Stimulated activated CD8-positive, alpha-beta memory T cell treated with anti-CD3 and anti-CD28 coated beads, Interleukin-15, amount 100 ng/mL, for 24 hours (primary cell): ENCODE results near the gene TANC1.

Experiments used
- DNase-seq: peaks from one replicate; pipeline ENCODE4 v3.0.0-alpha.2; 2020; ENCODE audit warnings: low read depth

The TANC1 gene

GRCh38 chr2:159118115-159118858 is 149.8 kb downstream of the TANC1 start:
- DNase-seq, result peak; percentile 58

GRCh38 chr2:159118859-159119500 is 150.5 kb downstream of the TANC1 start:
- no peak for DNase-seq

DNA sequence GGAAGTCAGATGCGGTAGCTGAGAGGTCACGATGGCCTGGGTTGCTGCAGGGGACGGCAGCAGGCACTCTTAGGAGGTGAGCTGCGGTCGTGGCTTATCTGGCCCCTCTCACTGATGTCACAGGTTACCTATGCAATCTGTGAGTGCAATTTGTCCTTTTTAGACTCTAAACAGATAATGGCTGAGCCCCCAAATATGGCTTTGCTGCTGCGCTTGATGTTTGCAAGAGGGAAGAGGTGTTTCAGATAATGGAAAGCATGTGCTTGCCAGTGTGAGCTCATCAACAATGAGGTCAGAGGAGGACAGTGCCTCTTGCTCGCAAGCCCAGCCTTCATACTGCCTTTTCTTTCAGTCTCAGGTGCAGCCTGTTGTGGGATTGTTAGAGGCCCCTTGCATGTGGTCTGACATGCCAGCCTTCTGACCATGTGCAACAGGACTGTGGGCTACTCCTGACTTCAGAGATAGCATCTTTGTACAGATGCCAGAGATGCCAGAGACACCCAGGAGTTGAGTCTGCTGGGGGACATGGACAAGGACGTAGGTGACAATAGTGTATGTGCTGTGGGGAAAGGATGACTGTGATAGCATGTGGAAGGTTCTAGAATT is 151.3 kb downstream of the TANC1 start:
- DNase-seq, result no peak

- no peak for DNase-seq
These were observed 155.3 kb downstream of the TANC1 start for GRCh38 chr2:159123786-159124185.

DNA sequence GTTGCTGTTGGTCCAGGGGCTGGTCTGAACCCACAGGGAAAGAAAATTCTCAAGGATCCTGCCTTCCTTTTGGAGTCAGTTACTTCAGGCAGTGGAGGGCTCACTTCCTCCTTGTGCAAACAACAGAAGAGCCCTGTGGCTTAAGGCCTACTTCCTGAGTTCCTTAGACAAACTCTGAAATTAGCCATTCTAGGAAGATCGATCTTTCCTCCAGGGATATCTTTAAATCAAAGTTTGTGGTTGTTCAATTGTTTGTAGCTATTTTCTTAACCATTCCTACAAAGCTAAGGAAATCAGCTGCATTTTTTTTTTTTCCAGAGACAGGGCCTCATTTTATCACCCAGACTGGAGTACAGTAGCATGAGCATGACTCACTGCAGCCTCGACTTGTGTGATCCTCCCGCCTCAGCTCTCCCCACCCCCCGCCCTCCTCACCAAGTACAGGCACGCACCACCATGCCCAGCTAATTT is 156.0 kb downstream of the TANC1 start:
- no peak for DNase-seq

- DNase-seq, result no peak
These were observed 156.6 kb downstream of the TANC1 start for GRCh38 chr2:159124931-159125467.

- DNase-seq, result no peak
These were observed 157.4 kb downstream of the TANC1 start for GRCh38 chr2:159125858-159126257.

GRCh38 chr2:159126432-159127022 is 158.1 kb downstream of the TANC1 start:
- no peak for DNase-seq

GRCh38 chr2:159128191-159128590 is 159.8 kb downstream of the TANC1 start:
- DNase-seq, result no peak

DNA sequence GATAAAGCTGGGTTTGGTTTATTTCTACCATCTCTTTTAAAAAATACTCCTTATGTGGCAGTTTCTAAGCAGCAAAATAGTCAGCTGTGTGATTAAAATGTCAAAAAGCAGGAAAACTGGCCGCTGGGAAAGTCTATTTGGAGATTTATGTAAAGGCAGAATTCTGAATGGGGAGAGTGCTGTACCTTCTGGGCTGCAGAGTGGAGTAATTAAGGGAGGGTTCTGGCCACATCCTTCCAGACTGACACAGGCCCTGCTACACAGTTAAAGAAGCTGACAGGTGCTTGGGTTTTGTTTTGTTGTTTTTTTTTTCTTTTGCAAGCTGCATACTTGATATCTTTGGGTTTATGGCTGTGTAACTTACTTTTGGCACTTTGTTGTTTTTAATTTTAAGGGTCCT is 160.8 kb downstream of the TANC1 start:
- no peak for DNase-seq

DNA sequence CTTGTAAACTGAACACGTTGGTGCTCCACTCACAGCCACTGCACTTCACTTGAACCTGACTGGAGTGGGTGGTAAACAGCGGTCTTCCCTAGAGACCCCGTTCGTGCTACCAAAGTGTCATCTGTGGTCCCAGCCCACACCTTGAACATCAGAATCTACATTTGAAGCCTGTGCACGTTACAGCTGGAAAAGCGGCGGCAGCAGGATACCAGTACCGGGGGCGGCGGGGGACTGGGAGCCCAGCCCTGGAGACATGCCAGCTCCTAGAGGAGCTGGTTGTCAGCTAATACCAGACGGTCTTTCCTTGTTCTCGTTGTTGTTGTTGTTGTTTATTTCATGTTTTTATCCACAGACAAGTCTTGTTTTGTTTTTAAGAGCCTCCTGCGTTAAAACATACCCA is 161.4 kb downstream of the TANC1 start:
- DNase-seq, result no peak

DNA sequence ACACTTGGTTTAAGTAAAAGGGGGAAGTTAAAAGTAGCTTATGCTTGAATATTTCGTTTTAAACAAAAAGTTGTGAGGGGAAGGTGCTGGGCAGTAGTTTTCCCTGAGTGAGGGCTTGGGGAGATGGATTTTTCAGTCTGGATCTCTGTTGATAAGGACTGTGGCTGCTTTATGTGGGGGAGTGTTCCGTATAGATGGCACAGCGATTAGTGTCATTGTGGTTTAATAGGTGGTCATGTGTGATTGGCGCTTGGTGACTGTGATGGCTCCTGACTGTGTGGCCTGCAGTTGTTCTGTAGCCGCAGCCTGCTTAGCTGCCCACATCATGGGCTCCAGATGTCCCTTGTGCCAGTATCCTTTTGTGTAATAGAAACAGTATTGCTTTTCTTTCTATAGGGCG is 161.9 kb downstream of the TANC1 start:
- no peak for DNase-seq

DNA sequence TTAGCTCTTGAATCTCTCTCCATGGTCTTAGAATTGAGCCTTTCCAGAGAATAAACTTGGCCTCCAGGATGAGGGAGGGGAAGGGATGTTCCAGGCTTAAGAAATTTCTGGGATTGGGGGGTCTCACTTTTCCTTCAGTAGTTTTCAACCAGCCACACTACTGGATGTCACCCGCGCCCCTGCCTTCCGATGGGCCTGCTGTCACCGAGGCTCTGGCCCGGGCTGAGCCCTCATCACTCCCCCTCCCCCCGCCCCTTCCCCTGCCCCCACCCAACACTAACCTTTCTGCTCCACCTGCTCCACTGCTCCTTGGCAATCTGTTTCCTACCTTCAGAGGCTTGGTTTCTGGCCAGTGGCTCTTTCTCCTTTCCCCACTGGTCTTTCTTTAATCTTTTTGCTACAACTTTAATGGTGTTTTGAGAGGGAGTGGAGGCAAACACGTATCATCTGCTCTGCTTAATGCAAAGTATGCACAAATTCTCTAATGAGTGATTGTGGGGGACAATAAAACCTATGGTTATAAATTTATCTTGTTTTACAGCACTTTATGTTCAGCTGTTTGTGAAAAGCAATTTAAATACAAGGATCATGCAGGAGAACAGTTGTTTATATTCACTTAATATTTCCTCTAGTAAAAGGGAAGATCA is 162.9 kb downstream of the TANC1 start:
- no peak for DNase-seq

GRCh38 chr2:159131914-159132281 is 163.5 kb downstream of the TANC1 start:
- no peak for DNase-seq

GRCh38 chr2:159133797-159134196 is 165.4 kb downstream of the TANC1 start:
- no peak for DNase-seq

GRCh38 chr2:159134979-159135378 is 166.5 kb downstream of the TANC1 start:
- no peak for DNase-seq

DNA sequence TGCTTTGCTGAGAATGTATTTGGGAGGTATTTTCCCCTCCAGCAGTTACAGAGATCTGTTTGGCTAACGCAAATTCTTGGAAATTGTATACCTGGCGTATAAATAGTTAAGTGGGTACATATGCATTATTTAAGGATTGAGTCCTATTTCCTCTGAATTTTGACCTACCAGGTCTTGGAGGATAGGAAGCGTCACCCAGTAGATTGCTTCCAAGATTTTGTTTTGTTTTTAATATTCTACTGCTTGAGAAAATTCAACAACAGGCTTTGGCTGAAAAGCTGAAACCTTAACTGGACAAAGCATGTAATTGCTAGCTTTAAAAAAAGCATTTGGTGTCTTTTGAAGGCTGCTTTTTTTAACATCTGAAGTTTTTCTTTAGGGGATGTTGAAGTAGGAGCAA is 168.0 kb downstream of the TANC1 start:
- DNase-seq, result no peak

DNA sequence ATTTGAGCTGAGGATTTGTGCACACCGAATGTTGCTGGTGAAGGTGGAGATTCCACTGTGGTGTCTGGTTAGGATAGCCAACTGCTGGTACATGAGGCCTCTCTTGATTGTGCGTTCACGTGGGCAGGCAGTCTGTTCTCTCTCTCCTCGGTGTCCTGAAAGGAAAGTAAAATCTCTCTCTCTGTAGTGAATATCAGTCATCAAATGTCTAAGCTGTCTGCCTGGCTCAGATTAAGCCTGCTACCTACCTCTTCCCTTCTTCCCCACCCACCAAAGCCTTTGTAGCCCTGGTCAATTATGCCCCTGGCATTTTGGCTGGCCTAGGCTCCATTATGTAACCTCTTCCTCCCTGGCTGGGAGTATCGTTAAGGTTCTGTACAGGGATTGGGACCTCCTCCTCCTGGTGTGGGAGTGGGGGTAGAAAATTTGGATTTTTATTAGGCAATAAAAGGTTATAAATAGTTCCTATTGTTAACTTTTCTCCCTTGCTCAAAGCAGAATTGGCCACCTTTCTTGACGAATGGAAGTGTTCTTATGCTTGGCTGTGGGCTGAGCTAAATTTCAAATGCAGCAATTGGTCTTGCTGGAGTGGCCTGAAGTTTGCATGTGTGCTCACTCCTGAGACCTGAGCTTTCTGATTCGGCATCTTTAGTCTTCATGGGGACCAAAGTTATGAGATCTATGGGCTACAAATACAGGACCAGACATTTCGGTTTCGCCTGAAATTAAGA is 169.2 kb downstream of the TANC1 start:
- no peak for DNase-seq

DNA sequence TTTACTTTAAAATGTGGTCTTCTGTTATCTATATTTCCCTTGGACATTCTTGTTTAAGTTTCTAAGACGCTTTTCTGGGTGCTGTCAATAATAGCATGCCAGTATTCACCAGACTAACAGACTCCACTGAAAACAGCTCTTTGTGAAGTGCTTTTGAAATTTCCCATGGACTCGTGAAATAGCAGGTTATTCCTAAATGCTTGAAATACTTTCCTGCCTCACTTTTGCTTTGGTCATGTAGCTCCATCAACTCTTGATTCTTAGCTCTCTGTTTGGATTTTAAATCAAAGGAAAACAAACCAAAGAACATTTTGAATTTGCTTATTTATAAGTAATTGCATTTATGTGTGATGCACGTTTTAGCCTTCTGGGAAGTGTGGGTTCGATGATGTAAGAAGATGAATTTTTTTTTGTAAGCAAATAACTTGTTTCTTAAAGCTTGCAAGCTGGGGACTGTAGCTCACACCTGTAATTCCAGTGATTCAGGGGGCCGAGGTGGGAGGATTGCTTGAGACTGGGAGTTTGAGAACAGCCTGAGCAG is 170.3 kb downstream of the TANC1 start:
- DNase-seq, result no peak

DNA sequence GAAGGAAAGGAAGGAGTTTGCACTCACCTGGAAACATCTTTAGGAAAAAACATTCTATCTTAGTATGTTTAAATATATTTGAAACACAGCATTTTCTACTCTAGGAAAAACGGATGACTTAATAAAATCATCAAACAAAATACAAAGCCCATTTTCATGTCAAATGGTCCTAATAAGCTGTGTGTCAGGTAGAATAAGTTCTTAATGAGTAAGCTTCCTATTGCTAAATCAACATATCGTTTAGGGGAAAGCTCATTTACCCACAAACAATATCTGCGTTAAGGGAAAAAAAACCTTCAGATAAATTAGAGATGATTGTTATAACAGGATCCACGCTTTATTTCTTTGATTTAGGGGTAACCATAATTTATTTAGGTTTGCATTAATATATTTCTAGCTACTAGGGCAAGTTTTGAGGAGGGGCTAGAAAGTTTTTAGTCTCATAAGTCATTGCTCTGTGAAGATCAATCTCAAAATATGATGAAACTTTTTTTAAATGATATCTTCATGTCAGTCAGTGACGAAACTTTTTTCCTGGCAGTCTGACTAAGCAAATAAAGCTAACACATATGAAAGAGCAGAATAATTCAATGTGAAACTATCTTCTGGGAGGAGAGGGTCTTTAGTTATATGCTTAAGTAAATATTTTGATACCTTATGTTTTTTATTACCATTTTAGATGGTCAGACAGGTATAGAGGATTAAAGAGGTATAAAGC is 170.9 kb downstream of the TANC1 start:
- DNase-seq, result no peak
